ENCODE results near the gene DIS3L2.

DNA sequence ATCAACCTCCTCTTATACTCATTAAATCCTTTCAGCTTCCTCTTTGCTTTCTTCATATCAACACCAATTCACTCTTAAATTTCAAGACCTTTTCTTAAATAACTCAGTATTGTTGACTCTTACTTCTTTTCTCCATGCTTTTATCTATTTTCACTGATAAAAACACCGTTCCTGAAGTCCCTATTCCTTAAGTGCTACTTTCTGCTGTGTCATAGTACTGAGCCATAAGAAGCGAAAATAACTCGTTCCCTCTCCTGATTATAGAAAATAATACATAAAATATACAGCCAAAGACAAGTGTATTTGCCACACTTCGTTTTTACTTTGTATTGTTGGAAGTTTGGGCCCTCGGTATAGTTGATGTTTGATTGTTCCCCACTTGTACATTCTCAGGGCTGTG, 181.0 kb downstream of the DIS3L2 start:
- no peak for TF ChIP-seq POLR2A (IDR thresholded peaks at IDR 0.05; ENCODE audit: control extremely low read depth in 1 of 2, low read depth in 2 of 2, low read length in 2 of 2)
- TF ChIP-seq, protein P1, sequence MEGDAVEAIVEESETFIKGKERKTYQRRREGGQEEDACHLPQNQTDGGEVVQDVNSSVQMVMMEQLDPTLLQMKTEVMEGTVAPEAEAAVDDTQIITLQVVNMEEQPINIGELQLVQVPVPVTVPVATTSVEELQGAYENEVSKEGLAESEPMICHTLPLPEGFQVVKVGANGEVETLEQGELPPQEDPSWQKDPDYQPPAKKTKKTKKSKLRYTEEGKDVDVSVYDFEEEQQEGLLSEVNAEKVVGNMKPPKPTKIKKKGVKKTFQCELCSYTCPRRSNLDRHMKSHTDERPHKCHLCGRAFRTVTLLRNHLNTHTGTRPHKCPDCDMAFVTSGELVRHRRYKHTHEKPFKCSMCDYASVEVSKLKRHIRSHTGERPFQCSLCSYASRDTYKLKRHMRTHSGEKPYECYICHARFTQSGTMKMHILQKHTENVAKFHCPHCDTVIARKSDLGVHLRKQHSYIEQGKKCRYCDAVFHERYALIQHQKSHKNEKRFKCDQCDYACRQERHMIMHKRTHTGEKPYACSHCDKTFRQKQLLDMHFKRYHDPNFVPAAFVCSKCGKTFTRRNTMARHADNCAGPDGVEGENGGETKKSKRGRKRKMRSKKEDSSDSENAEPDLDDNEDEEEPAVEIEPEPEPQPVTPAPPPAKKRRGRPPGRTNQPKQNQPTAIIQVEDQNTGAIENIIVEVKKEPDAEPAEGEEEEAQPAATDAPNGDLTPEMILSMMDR (IDR thresholded peaks at IDR 0.05; ENCODE audit: control extremely low read depth in 1 of 3, insufficient read depth in 1 of 3, low read depth in 1 of 3, low read length in 3 of 3), result no peak
- no peak for TF ChIP-seq EP300 (IDR thresholded peaks at IDR 0.05; ENCODE audit: borderline replicate concordance in 1 of 2, low read depth in 2 of 2, low read length in 2 of 2)
- no peak for TF ChIP-seq SRF (IDR thresholded peaks at IDR 0.05; ENCODE audit: low read depth, low read length)

Data from H1 (cell line).